HG03103 (cell line): ENCODE data around the gene ENTPD2.

Experiments used
- ATAC-seq: cut with Tn5 transposase; IDR thresholded peaks from one replicate; pipeline ENCODE4 v1.9.1; 2021; ENCODE audit warnings: low read depth; ENCODE audit not compliant: unreplicated experiment

The ENTPD2 gene

DNA sequence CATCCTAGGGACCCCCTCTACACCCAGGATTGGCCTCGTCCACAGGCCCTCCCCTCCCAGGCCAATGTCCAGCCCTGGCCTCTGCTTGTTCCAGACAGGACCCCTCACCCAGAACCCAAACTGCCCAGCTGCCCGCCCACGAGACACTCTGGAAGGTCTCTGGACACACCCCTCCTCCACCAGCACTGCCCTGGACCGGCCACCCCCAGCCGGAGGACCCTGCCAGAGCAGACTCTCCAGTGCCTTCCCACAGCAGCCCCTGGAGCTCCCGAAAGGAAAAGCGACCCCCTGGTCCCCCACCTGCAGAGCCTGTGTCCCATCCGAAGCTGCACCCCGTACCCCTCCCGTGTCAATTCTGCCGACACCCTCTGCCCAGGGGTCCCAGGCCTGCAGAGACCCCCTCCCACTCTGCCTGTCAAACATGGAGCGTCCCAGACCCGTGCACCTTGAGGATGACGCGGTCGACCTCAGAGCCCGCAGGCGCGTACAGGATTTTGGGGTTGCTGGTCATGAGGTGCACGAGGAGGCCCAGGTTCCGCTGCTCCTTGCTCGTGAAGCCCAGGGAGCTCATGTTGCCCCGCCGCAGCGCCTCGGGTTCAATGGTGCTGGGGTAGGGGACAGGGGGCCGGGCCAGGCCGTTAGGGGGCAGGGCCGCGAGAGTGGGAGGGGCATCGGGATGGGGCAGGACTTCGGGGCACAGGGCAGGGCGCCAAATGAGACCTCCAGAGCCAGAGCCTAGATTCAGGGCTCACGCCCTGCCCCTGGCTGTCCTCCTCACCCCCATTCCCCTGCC, 33.8 kb downstream of the ENTPD2 start:
- ATAC-seq, result no peak

GRCh38 chr9:137018761-137019559, 34.9 kb downstream of the ENTPD2 start:
- no peak for ATAC-seq

DNA sequence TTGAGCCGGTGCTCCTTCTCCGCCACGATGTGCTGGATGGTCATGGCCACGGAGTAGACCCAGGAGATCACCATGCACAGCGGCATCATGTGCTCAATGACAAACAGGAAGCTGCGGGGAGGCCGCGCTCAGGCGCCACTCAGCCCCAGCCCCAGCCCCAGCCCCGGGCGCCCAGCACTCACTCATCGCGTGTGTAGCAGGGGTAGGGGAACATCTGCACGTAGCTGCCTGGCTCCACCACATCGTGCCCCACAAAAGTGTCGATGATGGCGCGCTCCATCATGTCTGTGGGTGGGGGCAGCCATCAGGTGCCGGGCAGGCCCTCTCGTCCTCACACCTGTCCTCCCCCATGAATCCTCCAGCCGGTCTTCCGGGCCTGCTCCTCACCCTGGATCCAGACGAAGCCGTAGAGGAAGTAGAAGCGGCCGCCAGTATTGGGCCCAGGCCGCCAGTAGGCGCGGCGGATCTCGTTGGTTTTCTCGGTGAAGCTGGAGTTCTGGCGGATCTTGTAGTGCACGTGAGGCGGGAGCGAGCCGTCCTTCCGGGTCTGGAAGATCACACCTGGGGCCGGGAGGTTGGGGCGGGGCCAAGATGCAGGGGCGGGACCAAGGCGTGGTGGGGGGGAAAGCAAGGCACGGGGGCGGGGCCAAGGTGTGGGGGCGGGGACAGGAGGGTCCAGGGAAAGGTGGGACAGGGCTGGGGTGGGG, 35.9 kb downstream of the ENTPD2 start:
- no peak for ATAC-seq

DNA sequence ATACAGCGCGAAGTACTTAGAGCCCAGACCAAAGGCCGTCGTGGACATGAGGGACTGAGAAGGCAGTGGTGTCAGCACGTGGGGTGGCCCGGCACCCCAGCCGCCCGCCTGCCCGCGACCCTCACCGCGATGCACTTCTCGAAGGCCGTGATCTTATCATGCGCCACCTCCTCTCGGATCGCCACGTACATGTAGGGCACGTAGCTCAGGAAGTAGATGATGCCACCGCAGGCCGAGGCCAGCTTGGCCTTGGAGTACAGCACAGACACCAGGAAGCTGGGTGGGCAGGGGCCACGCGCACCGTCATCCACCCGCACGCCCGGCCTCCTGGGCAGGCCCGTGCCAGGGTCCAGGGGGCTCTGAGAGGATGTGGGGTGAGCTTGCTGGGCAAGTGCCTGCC, 36.8 kb downstream of the ENTPD2 start:
- no peak for ATAC-seq

- no peak for ATAC-seq
Measured at GRCh38 chr9:137016436-137016835, 37.4 kb downstream of the ENTPD2 start.

- ATAC-seq, result no peak
Measured at GRCh38 chr9:137015976-137016375, 37.9 kb downstream of the ENTPD2 start.

DNA sequence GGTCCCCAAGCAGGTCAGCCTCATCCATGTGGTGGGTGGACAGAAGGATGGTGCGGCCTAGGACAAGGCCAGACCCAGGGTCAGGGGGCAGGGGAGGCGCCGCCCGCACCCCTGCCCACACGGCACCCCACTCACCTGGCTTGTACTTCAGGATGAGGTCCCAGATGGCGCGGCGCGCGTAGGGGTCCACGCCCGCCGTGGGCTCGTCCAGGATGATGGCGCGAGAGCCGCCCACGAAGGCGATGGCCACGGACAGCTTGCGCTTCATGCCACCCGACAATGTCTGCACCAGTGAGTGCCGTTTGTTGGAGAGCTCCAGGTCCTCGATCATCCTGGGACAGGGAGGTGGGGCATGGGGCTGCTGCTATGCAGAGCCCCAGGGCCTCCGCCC, 38.3 kb downstream of the ENTPD2 start:
- ATAC-seq, result no peak

DNA sequence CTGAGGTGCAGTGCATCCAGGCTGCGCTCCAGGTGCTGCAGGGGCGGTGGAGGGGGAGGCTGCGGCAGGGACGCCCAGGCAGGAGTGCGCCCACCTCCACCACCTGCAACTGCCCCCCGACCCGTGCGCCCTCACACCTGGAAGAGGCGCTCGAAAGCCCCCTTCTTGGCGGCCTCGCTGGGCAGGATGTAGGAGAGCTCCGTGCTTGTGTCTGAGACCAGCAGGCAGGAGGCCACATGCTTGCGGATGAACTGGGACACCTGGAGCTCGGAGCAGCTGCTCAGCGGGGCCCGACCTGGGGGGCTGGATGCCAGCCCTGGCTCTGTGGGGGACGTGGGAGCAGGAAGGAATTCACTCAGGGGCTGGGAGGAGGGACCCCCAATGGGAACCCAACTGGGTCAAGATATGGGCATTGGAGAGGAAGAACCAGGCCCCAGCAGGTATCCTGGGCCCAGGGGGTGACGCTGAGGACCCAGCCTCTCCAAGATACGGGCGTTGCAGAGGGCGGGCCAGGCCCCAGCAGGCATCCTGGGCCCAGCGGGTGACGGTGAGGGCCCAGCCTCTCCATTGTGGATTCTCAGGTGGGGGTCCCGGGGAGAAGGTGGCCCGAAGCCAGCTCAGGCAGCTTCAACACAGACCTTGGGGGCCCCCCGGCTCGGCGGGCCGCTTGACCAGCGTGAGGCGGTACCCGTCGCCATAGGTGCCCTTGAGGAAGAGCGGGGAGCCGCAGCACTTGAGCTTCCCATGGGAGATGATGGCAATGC, 38.9 kb downstream of the ENTPD2 start:
- no peak for ATAC-seq

DNA sequence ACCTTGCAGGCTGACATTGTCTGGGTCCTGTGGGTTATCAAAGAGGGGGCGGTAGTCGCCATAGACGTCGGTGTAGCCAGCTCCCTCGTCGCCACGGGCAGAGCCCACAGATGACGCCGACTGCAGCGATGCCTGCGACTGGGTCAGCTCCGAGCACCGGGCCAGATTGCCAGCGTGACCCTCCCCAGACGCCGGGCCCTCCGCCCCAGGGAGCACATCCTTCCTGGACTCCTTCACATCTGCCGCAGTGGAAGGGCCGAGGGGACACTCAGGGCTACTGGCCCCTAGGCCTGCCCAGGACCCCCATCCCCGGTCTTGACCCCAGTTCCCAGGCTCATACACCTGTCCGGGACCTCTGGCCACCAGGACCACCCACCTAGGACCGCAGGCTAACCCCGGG, 39.7 kb downstream of the ENTPD2 start:
- no peak for ATAC-seq

GRCh38 chr9:137013571-137013940, 40.3 kb downstream of the ENTPD2 start:
- no peak for ATAC-seq

- no peak for ATAC-seq
Measured at GRCh38 chr9:137012694-137013570, 40.9 kb downstream of the ENTPD2 start.

DNA sequence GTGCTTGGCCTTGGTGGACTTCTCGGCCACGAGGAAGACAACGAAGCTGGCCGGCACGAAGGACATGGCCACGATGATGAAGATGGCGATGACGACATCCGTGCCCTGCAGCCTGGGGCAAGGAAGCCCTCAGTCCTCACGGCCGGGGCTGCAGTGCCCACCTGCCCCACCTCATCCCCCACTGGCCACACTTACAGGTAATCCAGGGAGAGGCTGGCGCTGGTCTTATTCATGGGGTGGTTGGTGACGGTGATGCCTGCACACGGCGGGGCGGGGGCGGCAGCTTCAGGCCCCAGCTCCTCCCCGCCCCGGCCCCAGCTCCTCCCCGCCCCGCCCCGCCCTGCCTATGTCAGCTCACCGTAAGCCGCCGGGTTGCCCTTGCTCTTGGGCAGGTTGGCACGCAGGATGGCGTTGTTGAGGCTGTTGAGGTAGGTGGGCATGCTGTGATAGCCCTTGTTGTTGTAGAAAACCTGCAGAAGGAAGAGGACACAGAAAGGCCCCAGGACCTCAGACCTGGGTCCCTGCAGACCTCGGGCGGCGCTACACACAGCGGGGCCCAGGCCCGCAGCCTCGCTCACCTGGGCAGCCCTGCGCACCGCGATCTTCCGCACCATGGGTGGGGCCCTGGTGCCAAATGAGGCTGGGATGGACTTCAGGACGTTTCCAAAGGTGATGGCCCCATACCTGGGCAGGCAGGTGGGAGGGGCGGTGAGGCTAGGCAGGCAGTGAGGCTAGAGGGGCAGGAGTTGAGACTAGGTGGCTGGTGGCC, 41.8 kb downstream of the ENTPD2 start:
- ATAC-seq, result no peak

GRCh38 chr9:137011156-137011555, 42.7 kb downstream of the ENTPD2 start:
- no peak for ATAC-seq

DNA sequence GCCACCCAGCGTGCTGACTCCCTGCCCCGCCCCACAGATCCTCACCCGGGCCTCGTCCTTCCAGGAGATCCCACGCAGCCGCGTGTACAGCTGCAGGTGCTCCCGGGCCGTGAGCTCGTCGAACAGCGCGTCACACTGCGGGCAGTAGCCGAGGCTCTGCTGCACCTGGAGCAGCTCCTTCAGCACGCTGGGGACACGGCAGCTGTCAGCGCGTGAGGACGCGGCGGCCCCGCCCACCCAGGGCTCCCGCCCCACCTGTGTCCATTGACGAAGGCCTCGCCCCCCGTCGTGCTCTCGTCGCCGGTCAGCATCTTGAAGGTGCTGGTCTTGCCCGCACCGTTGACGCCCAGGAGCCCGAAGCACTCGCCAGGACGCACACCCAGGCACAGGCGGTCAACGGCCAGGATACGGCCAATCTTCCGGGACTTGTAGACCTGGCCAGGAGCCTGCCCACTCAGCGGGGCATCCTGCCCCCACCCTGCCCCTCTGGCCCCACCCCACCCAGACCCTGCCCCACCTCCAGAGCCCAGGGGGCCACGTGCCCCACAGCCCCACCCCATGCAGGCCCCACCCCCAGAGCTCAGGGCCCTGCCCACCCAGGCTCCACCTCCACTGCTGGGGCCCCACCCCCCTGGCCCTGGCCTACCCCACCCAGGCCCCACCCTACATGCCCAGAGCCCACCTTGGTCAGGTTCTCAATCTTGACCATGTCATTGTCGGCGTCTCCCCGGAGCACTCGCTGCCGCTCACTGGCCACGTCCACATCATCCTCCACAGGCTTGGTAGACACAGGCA, 43.7 kb downstream of the ENTPD2 start:
- ATAC-seq, result no peak

- ATAC-seq, result no peak
Measured at GRCh38 chr9:137009217-137009616, 44.6 kb downstream of the ENTPD2 start.

GRCh38 chr9:137008312-137008711, 45.5 kb downstream of the ENTPD2 start:
- ATAC-seq, result no peak

DNA sequence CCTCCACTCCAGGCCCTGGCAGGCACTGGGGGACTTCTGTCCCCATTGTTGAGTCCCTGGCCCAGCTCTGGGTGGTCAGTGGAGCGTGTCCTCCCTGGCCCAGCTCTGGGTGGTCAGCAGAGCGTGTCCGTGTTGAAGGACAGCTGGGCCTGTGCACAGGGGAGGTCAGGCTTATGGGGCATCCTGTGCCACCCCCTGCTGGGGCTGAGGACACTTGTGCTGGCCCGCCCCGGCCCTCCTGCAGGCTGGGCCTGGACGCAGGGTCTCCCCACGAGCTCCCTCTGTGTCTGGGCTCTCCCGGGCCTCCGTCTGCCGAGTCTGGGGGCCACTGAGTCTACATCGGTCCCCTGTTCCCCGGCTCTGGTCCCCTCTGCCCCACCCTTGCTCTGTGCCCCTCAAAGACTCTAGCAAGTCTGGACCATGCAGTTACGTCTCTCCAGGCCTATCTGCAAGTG, 46.0 kb downstream of the ENTPD2 start:
- no peak for ATAC-seq
